ENCODE measurements around the gene LMAN2.

DNA sequence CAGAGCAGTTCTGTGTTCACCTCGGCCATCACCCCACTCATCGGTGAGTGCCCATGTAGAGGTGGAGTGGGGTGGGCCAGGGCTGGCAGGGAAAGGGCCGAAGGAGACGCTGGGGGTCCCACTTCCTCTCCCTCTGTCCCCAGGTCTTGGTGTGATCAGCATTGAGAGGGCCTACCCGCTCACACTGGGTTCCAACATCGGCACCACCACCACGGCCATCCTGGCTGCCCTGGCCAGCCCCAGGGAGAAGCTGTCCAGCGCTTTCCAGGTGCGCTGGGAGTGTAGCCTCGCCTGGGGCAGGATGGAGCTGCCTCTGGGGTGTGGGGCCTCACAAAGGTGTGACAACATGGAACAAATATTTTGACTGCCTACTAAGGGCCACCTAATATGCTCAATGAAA, 45.3 kb upstream of the LMAN2 start:
- TF ChIP-seq CTCF (conservative IDR thresholded peaks at IDR 0.05; ENCODE audit: low read length), result no peak
- TF ChIP-seq EZH2phosphoT487 (IDR thresholded peaks at IDR 0.05; ENCODE audit: borderline replicate concordance), result no peak
